ENCODE results near the gene PTGDR. TPM values are rescaled to one million over a fixed set of nuclear protein-coding genes. Genes with fewer than 3 reads are reported as not detected.

Gene PTGDR
- total RNA-seq, 1 donor from 2014 or later, result not detected

DNA sequence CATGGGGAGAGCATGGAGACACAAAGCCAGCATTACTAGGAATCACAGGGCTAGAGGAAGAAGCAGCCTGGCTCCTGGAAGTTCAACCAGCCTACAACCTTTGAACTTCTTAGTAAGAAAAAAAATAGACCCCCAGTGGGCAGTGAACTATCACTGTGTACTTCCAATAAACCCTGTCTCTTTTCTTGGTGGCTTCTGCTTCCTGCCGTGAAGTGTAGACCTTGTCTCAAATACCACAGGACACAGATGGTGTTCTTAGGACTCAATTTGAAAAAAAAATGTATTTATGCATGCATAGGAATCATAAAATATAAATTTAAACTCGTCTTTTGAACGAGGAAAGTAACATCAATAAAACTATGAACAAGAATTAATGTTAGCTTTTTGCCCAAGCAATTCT, 43.0 kb downstream of the PTGDR start:
- DNase-seq (ENCODE audit: low read depth in 2 of 2), result no peak

DNA sequence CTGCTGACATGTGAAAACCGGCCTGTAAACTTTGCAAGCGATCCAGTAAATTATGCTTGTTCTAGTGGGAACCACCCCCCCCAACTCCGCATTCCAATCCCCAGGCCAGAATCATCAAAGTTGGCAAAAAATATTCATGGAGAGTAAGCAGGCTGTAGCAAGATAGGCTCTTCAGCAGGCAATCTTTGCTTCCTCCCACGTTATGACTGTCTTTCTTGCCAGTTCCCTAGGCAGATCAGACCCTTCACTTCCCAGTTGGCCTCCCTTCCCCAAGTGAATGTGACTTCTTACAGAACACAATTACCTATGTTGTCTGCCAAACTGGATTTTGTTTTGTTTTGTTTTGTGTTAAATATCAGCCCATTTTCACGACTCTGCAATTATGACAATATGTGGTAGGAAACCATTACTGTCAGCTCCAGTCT, 45.4 kb downstream of the PTGDR start:
- no peak for DNase-seq (ENCODE audit: low read depth in 2 of 2)

DNA sequence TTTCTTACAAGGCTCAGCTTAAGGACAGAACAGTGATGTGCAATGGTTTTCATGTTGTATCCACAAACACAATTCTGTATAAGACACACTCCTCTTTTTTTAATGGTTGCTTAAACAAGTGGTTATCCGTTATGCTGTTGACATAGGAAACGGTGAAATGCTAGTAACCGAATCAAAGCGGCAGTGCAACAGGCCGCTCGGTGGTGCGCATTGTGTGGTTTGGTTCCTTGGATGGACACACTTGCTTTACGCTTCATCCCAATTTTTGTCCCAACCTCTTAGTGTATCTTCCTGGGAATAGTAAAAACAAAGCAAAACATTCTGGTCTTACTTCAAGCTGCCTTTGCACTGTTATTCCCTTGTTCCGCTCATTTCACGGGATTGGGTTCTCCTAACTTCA, 46.0 kb downstream of the PTGDR start:
- no peak for DNase-seq (ENCODE audit: low read depth in 2 of 2)

DNA sequence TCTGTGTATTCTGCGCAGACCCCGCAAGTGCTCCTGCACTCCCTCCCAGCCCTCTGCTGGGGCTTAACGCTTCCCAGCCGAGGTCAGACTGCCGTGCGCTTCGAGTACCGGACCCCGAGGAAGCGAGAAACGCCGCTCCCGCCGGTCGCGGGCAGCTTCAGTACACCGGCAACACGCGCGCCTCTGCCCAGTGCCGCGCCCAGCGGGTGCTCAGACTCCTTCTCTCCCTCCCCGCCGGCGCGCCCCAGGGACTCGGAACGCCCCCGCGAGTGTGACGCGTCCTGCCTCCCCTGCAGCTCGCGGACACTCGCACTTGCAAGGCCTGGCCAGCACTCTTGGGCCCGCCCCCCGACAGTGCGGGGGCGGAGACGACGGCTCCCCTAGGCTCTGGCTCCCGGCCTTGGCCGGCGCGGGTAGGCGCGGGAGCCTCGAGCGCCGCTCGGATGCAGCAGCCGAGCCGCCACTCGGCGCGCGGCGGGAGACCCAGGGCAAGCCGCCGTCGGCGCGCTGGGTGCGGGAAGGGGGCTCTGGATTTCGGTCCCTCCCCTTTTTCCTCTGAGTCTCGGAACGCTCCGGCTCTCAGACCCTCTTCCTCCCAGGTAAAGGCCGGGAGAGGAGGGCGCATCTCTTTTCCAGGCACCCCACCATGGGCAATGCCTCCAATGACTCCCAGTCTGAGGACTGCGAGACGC, 46.6 kb downstream of the PTGDR start, which contains the start of gene PTGER2:
PTGER2 (plus strand) TSS at position 410 of the 692 bp plus-strand sequence; CDS start at position 647, 237 bp downstream.
- peak in 1 of 2 donors; percentile 63 for DNase-seq (ENCODE audit: low read depth in 2 of 2)

DNA sequence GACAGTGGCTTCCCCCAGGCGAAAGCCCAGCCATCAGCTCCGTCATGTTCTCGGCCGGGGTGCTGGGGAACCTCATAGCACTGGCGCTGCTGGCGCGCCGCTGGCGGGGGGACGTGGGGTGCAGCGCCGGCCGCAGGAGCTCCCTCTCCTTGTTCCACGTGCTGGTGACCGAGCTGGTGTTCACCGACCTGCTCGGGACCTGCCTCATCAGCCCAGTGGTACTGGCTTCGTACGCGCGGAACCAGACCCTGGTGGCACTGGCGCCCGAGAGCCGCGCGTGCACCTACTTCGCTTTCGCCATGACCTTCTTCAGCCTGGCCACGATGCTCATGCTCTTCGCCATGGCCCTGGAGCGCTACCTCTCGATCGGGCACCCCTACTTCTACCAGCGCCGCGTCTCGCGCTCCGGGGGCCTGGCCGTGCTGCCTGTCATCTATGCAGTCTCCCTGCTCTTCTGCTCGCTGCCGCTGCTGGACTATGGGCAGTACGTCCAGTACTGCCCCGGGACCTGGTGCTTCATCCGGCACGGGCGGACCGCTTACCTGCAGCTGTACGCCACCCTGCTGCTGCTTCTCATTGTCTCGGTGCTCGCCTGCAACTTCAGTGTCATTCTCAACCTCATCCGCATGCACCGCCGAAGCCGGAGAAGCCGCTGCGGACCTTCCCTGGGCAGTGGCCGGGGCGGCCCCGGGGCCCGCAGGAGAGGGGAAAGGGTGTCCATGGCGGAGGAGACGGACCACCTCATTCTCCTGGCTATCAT, 47.3 kb downstream of the PTGDR start:
- peak in 1 of 2 donors; percentile 19 for DNase-seq (ENCODE audit: low read depth in 2 of 2)

DNA sequence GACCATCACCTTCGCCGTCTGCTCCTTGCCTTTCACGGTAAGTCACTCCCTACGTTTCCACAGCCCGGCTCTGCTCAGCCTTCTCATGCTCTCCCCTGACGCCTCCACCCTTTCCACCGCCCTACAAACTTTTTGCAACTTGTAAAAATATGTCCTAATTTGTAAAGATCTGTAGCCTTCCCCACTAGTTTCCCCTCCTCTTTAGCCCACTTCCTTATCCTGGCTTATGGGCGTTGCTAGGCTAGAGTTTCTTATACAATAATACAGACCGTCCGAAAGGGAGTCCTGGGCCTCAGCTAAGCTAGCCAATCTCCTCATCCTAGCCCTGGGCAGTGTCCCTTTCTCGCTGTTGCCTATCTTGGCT, 47.8 kb downstream of the PTGDR start:
- no peak for DNase-seq (ENCODE audit: low read depth in 2 of 2)

DNA sequence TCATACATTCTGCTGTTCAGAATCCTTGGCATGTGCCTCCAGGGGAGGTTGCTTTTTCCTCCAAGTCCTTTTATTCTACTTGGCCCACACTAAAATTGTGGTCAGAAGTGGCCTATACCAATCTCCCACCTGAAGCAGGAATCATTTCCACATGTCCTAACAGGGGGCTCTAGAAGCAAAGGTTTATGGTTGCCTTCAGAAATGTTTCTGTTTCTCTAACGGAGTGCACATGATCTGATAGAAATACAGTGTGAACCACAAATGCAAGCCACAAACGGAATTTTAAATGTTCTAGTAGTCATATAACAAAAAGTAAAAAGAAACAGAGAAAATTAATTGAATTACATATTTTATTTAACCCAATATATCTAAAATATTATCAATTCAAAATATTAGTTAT, 50.6 kb downstream of the PTGDR start:
- DNase-seq (ENCODE audit: low read depth in 2 of 2), result no peak

DNA sequence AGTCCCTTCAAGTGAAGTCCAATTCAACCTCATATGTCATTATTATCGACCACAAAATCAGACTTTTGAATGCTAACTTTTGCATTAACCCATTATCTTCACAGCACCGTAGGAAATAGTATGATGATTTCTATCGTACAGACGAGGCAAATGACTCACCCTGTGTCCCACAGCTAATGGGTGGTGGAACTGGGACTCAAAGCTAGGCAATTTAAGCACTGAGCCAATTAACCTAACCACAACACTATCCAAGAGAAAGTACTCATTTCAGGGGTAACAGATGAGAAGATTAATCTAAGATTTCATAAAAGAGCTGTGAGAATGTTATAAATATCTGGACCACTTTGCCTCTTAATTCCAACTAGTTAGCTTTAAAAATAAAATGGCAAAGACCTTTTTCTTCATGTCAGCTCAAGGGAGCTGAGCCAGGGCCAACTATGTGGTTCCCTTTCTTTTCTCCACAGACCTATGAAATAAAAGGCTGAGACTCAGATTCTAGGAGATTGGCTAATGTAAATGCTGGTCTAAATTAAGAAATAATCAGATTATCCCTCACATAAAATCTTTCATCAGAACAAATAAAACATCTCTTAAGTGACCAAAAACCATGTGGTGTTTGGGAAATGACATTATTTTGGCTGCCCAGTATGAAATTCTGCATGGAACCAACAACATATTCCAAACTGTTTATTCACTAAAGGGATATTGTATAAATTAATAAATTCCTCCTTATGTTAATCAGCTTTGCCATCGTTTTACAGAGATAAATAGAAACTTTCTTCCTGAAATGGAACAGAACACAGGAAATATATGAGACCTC, 51.5 kb downstream of the PTGDR start:
- DNase-seq (ENCODE audit: low read depth in 2 of 2), result no peak

DNA sequence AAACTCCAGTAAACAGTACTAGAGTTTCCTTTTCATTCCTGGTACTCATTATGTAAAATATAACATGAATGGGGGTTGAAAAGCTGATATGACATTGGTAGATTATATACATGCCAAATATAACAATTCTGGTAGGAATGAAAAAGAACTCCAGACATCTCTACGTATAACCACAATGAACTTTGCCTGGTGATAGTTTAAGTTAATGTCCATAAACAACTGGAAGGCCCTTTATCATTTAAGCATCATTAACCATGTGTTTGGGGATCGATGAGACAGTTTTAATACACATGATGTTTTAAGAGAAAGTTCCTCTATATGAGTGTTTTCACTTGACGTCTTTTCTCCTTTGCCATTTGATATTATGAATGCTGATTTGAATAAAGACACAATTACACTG, 52.4 kb downstream of the PTGDR start:
- DNase-seq (ENCODE audit: low read depth in 2 of 2), result no peak

DNA sequence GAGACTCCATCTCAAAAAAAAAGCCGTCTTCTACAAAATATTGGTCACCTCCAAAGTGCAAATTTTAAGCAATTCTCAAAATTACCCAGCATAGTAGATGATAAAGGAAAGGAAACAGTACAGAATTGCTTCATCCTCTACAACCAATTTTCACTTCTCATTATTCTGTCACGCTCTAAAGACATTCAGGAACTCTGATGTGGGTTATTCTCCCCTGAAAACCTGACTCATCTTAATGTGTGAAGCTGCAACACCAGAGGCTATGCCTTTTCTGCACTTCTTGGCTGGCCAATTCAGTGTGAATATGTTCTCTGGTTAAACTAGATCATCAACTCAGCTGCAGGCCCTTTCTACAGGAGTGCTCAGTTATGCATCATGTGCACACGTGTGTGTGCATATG, 57.6 kb downstream of the PTGDR start:
- no peak for DNase-seq (ENCODE audit: low read depth in 2 of 2)

DNA sequence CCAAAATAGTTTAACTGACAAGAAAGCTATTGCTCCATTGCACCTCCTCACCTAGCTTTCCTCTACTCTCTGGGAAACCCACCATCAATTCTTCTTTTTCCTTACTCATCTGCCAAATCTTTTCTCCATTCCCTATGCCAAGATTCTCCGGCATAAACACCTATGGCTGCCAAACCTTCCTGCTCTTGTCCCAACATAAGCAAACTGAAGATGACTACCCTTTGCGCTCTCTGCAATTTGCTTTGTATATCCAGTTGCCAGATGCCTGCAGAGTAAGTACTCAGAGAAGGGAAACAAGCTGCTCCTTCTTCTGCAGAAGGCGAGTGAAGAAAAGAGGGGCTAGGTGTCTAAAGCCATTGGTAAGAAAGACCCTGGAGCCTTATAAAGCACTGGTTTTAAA, 58.1 kb downstream of the PTGDR start:
- DNase-seq (ENCODE audit: low read depth in 2 of 2), result no peak

Other genes with a start within 250 kb of the PTGDR start
- 37.5 and 40.1 TPM in 2 replicates for gene NID2, start 198.6 kb upstream of the PTGDR start, total RNA-seq
- gene PTGER2, start 46.6 kb downstream of the PTGDR start, total RNA-seq, result under 0.01 TPM in 1 of 2 replicates, not detected in the other

All from dermis microvascular lymphatic vessel endothelial cell (primary cell).